SK-N-SH (cell line): ENCODE results near the gene RRAD. TPM values are rescaled to one million over a fixed set of nuclear protein-coding genes. Genes with fewer than 3 reads are reported as not detected.

Experiments used
- CTCF ChIA-PET: fragments of 300-600, 350-600 bp; formaldehyde crosslinking; extraction: SDS; loops from one replicate; lab custom pipeline; 2021; lab: Yijun Ruan, JAX
- POLR2A ChIA-PET: fragments of 350-600 bp; sonication (Branson Sonifier 250); formaldehyde crosslinking; extraction: SDS; loops from one replicate; lab custom pipeline; 2020; ENCODE audit warnings: antibody characterized with exemption, inconsistent platforms; lab: Yijun Ruan, JAX
- DNase-seq: peaks from one replicate; pipeline ENCODE4 v3.0.0; 2012
- H2AFZ ChIP-seq: fragments of 200-600 bp; sonication (generic); 2 replicates; pipeline ENCODE4 v1.8.1; 2016; ENCODE audit warnings: antibody characterized with exemption, mild to moderate bottlenecking, low read depth
- H3F3A ChIP-seq: fragments of 200-600 bp; sonication (generic); replicated peaks from 2 replicates; pipeline ENCODE3; 2016; ENCODE audit warnings: antibody characterized with exemption, mild to moderate bottlenecking; ENCODE audit not compliant: insufficient read depth
- H3K27ac ChIP-seq, 2 experiments: fragments of 200-500 bp in 1 of 2; fragments of 200-600 bp in 1 of 2; sonication (Bioruptor generic) in 1 of 2; sonication (generic), shearing (Covaris generic) in 1 of 2; 2 replicates each; pipeline versions ENCODE4 v1.5.1 to v1.6.1; 2014 to 2016; ENCODE audit warnings: low read depth in 2 of 2, inconsistent platforms in 1 of 2, low read length in 1 of 2, mild to moderate bottlenecking in 1 of 2, mixed read lengths in 1 of 2
- H3K27me3 ChIP-seq: fragments of 200-600 bp; sonication (generic), shearing (Covaris generic); 2 replicates; pipeline ENCODE4 v1.6.1; 2016; ENCODE audit warnings: mixed run types; ENCODE audit not compliant: insufficient read depth
- H3K36me3 ChIP-seq, 2 experiments: fragments of 200-500 bp in 1 of 2; fragments of 200-600 bp in 1 of 2; sonication (Bioruptor generic) in 1 of 2; sonication (generic) in 1 of 2; replicated peaks in 1 of 2; 2 replicates each; pipeline versions ENCODE3 to v1.5.1; 2014 to 2016; ENCODE audit warnings: low read length in 1 of 2, mild to moderate bottlenecking in 1 of 2; ENCODE audit not compliant: insufficient read depth in 2 of 2, control insufficient read depth in 1 of 2
- H3K4me1 ChIP-seq, 2 experiments: fragments of 200-500 bp in 1 of 2; fragments of 200-600 bp in 1 of 2; sonication (Bioruptor generic) in 1 of 2; sonication (generic), shearing (Covaris generic) in 1 of 2; 2 replicates each; pipeline versions ENCODE4 v1.5.1 to v1.6.1; 2014 to 2016; ENCODE audit warnings: low read depth in 1 of 2, low read length in 1 of 2, mixed run types in 1 of 2; ENCODE audit not compliant: insufficient read depth in 2 of 2, control insufficient read depth in 1 of 2
- H3K4me2 ChIP-seq: fragments of 200-600 bp; sonication (generic), shearing (Covaris generic); 2 replicates; pipeline ENCODE4 v1.6.1; 2017; ENCODE audit warnings: mixed run types
- H3K4me3 ChIP-seq, 2 experiments: fragments of 200-500 bp in 1 of 2; fragments of 200-600 bp in 1 of 2; sonication (Bioruptor generic) in 1 of 2; sonication (generic), shearing (Covaris generic) in 1 of 2; 2 replicates each; pipeline versions ENCODE4 v1.5.1 to v1.8.1; 2014 to 2016; ENCODE audit warnings: low read depth in 2 of 2, inconsistent platforms in 1 of 2, low read length in 1 of 2, mild to moderate bottlenecking in 1 of 2, mixed read lengths in 1 of 2, moderate library complexity in 1 of 2
- H3K79me2 ChIP-seq: fragments of 200-600 bp; sonication (generic); 2 replicates; pipeline ENCODE4 v1.8.1; 2017; ENCODE audit warnings: mild to moderate bottlenecking; ENCODE audit not compliant: insufficient read depth
- H3K9ac ChIP-seq: fragments of 200-600 bp; sonication (generic); 2 replicates; pipeline ENCODE4 v1.6.1; 2017; ENCODE audit warnings: mixed run types
- H3K9me2 ChIP-seq: fragments of 200-600 bp; sonication (generic); 2 replicates; pipeline ENCODE4 v1.6.1; 2017; ENCODE audit warnings: mixed run types
- H3K9me3 ChIP-seq: fragments of 200-600 bp; sonication (generic); 2 replicates; pipeline ENCODE4 v1.6.1; 2017; ENCODE audit warnings: mixed run types, mild to moderate bottlenecking, moderate library complexity
- H4K20me1 ChIP-seq: fragments of 200-600 bp; sonication (generic); 2 replicates; pipeline ENCODE4 v1.6.1; 2017; ENCODE audit warnings: mild to moderate bottlenecking, mixed run types; ENCODE audit not compliant: insufficient read depth
- CTCF ChIP-seq: fragments of 200-600 bp; sonication (generic); IDR thresholded peaks from 2 replicates; pipeline ENCODE4 v1.6.1; 2017; ENCODE audit warnings: antibody characterized with exemption, mild to moderate bottlenecking, moderate library complexity
- ELF1 ChIP-seq: IDR thresholded peaks from 2 replicates; pipeline ENCODE4 v1.4.0; 2012
- EP300 ChIP-seq, 2 experiments: IDR thresholded peaks; 2 replicates each; pipeline versions ENCODE4 v1.4.0 to v1.6.1; 2012; ENCODE audit warnings: borderline replicate concordance in 1 of 2, low read depth in 1 of 2, low read length in 1 of 2
- EZH2phosphoT487 ChIP-seq: fragments of 200-600 bp; sonication (generic); IDR thresholded peaks from 2 replicates; pipeline ENCODE4 v1.6.1; 2017; ENCODE audit warnings: low read depth, mixed run types, mild to moderate bottlenecking, antibody characterized with exemption, moderate library complexity, borderline replicate concordance
- FOXJ3 ChIP-seq: sonication (generic); formaldehyde crosslinking; IDR thresholded peaks from 2 replicates; pipeline ENCODE4 v1.5.1; 2020; ENCODE audit warnings: mild to moderate bottlenecking, missing genetic modification reagents
- IRF3 ChIP-seq: fragments of 150-350 bp; IDR thresholded peaks from 2 replicates; pipeline ENCODE4 v1.6.1; 2016; ENCODE audit warnings: mild to moderate bottlenecking, low read depth, low read length
- JUND ChIP-seq: IDR thresholded peaks from 2 replicates; pipeline ENCODE4 v1.4.0; 2012
- MEF2A ChIP-seq: IDR thresholded peaks from 2 replicates; pipeline ENCODE4 v1.4.0; 2012; ENCODE audit warnings: low read depth, borderline replicate concordance
- NFIC ChIP-seq: IDR thresholded peaks from 2 replicates; pipeline ENCODE4 v1.4.0; 2012; ENCODE audit warnings: borderline replicate concordance
- NRF1 ChIP-seq: IDR thresholded peaks from 2 replicates; pipeline ENCODE4 v1.6.1; 2012; ENCODE audit warnings: low read depth, mild to moderate bottlenecking, low read length
- POLR2AphosphoS5 ChIP-seq: IDR thresholded peaks from 2 replicates; pipeline ENCODE4 v1.6.1; 2012; ENCODE audit warnings: low read depth, low read length
- RFX5 ChIP-seq: IDR thresholded peaks from 2 replicates; pipeline ENCODE4 v1.6.1; 2012; ENCODE audit warnings: mild to moderate bottlenecking, improper control_type of control experiment, low read length
- SIN3A ChIP-seq: IDR thresholded peaks from 2 replicates; pipeline ENCODE4 v1.6.1; 2012; ENCODE audit warnings: low read depth, mild to moderate bottlenecking, low read length, moderate library complexity, borderline replicate concordance
- SMC3 ChIP-seq: IDR thresholded peaks from 2 replicates; pipeline ENCODE4 v1.6.1; 2012; ENCODE audit warnings: low read depth, low read length, improper control_type of control experiment
- TAF1 ChIP-seq: IDR thresholded peaks from 2 replicates; pipeline ENCODE4 v1.6.1; 2012; ENCODE audit warnings: low read depth, mild to moderate bottlenecking, low read length, moderate library complexity, borderline replicate concordance
- TCF12 ChIP-seq: IDR thresholded peaks from 2 replicates; pipeline ENCODE4 v1.4.0; 2012
- USF1 ChIP-seq: IDR thresholded peaks from 2 replicates; pipeline ENCODE4 v1.4.0; 2012; ENCODE audit warnings: low read depth, borderline replicate concordance
- YY1 ChIP-seq: IDR thresholded peaks from 2 replicates; pipeline ENCODE4 v1.4.0; 2012; ENCODE audit warnings: low read depth, mild to moderate bottlenecking
- WGBS: methylation state at CpG from one replicate; pipeline ENCODE4 v1.1.6; 2017; ENCODE audit warnings: low lambda C conversion rate; 5-methylcytosine and 5-hydroxymethylcytosine counted together
- polyA plus RNA-seq, 3 experiments: library from polyadenylated mRNA; depleted of rRNA; stranded (reverse); fragments of >200 nt; gene quantifications; 2 replicates each; pipeline ENCODE4 v1.2.3, GENCODE V29; 2012

RRAD gene
- polyA plus RNA-seq, 1 of the 3 experiments (the other 2 are of a cell fraction): 9.3 TPM

- Histone ChIP-seq H3K9me2 (no peaks in the 10 kb centered on the region), H3K27ac (no peak overlapping the region), H3K4me2 (peak overlapping the region; percentile 95), H3K9me3 (no peaks in the 10 kb centered on the region), H3F3A (peaks cover 3% of the 10 kb centered on the region), H2AFZ (no peak overlapping the region), H4K20me1 (no peaks in the 10 kb centered on the region), H3K4me1 (peaks cover 0 to 7% of the 10 kb centered on the region in 2 experiments; a peak in 1 of 4 replicates), H3K9ac (no peak overlapping the region), H3K27me3 (no peaks in the 10 kb centered on the region), H3K79me2 (peaks cover 20% of the 10 kb centered on the region), H3K36me3 (peaks cover 14 to 19% of the 10 kb centered on the region in 2 experiments), H3K4me3 (no peak overlapping the region; a peak in 1 of 4 replicates)
- DNase-seq: no peak
- 93% methylated on average over 8 of the region's 8 CpGs for WGBS
- TF ChIP-seq USF1 (no peak), JUND (no peak), EZH2phosphoT487 (no peak), RFX5 (no peak), MEF2A (no peak), TCF12 (no peak), SMC3 (no peak), NFIC (no peak), SIN3A (no peak), YY1 (no peak), NRF1 (no peak), ELF1 (no peak), POLR2AphosphoS5 (no peak), FOXJ3 (CRISPR knock-in tag) (no peak), TAF1 (no peak), IRF3 (no peak), EP300 (IDR thresholded peaks at IDR 0.05; ENCODE audit: borderline replicate concordance in 1 of 2, low read depth in 1 of 2, low read length in 1 of 2) (no peak), CTCF (no peak)
- ChIA-PET POLR2A (no interaction called here), CTCF (interaction anchor here (0.9 to 4.0 kb wide), 13 partner anchors 9 to 136 kb away, joined by 3 to 26 read pairs (median 5); partner anchors contain the start of gene NAE1)
These were observed 43.3 kb downstream of the RRAD start for GRCh38 chr16:66881964-66882508.
